ENCODE measurements around the gene HSPB8. TPM values are rescaled to one million over a fixed set of nuclear protein-coding genes. Genes with fewer than 3 reads are reported as not detected.

Gene HSPB8
- polyA plus RNA-seq, 1 donor from 2014 or later = not detected

- H3K9me3 ChIP-seq (ENCODE audit: low read length) = no peaks in the 10 kb centered on the region
- H3K9me2 ChIP-seq (ENCODE audit: insufficient read depth, low read length) = no peaks in the 10 kb centered on the region
- H3K27ac ChIP-seq (ENCODE audit: low read length) = no peak overlapping the region
- no peak overlapping the region for H3K9ac ChIP-seq (ENCODE audit: low read length)
- H2AFZ ChIP-seq (ENCODE audit: low read depth, low read length) = no peak overlapping the region
- peak overlapping the region; percentile 16 for H3K4me3 ChIP-seq (ENCODE audit: low read length)
- TF ChIP-seq SMC3 (conservative IDR thresholded peaks at IDR 0.05; ENCODE audit: poor library complexity) = no peak
- no peak for TF ChIP-seq MXI1 (conservative IDR thresholded peaks at IDR 0.05; ENCODE audit: poor library complexity, severe bottlenecking)
- TF ChIP-seq RAD21 (conservative IDR thresholded peaks at IDR 0.05) = no peak
- no peak for TF ChIP-seq EZH2 (IDR thresholded peaks at IDR 0.05; ENCODE audit: borderline replicate concordance, insufficient read depth, low read length, poor library complexity, severe bottlenecking)
- TF ChIP-seq CTCF (IDR thresholded peaks at IDR 0.05; ENCODE audit: poor library complexity, severe bottlenecking) = no peak
- no peak for TF ChIP-seq EP300 (conservative IDR thresholded peaks at IDR 0.05; ENCODE audit: poor library complexity, severe bottlenecking)
- no peak for TF ChIP-seq TAF1 (IDR thresholded peaks at IDR 0.05; ENCODE audit: low read depth)
- TF ChIP-seq POLR2AphosphoS5 (IDR thresholded peaks at IDR 0.05) = no peak
- TF ChIP-seq REST (IDR thresholded peaks at IDR 0.05; ENCODE audit: borderline replicate concordance) = no peak
- H3F3A ChIP-seq (ENCODE audit: insufficient read depth, low read length, poor library complexity, severe bottlenecking) = no peaks in the 10 kb centered on the region
- H4K20me1 ChIP-seq (ENCODE audit: insufficient read depth) = no peaks in the 10 kb centered on the region
- H3K27me3 ChIP-seq (ENCODE audit: insufficient read depth, low read depth, low read length) = no peaks in the 10 kb centered on the region
- no peaks in the 10 kb centered on the region for H3K79me2 ChIP-seq (replicated peaks; ENCODE audit: insufficient read depth, low read length)
- H3K36me3 ChIP-seq (ENCODE audit: insufficient read depth, low read length) = no peaks in the 10 kb centered on the region
- H3K4me2 ChIP-seq (ENCODE audit: low read length) = no peak overlapping the region
Observed at GRCh38 chr12:119229837-119230236, 51.1 kb downstream of the HSPB8 start.

GRCh38 chr12:119230807-119231206, 52.1 kb downstream of the HSPB8 start:
- H3K9ac ChIP-seq (ENCODE audit: low read length) = no peak overlapping the region
- H3K9me2 ChIP-seq (ENCODE audit: insufficient read depth, low read length) = no peaks in the 10 kb centered on the region
- H3K9me3 ChIP-seq (ENCODE audit: low read length) = no peaks in the 10 kb centered on the region
- H4K20me1 ChIP-seq (ENCODE audit: insufficient read depth) = no peaks in the 10 kb centered on the region
- TF ChIP-seq TAF1 (IDR thresholded peaks at IDR 0.05; ENCODE audit: low read depth) (no peak), REST (IDR thresholded peaks at IDR 0.05; ENCODE audit: borderline replicate concordance) (no peak), CTCF (IDR thresholded peaks at IDR 0.05; ENCODE audit: poor library complexity, severe bottlenecking) (no peak)
- H3K79me2 ChIP-seq (replicated peaks; ENCODE audit: insufficient read depth, low read length) = no peaks in the 10 kb centered on the region
- H3K27ac ChIP-seq (ENCODE audit: low read length) = no peak overlapping the region
- no peak overlapping the region for H3K4me3 ChIP-seq (ENCODE audit: low read length)
- H3K36me3 ChIP-seq (ENCODE audit: insufficient read depth, low read length) = no peaks in the 10 kb centered on the region
- no peaks in the 10 kb centered on the region for H3F3A ChIP-seq (ENCODE audit: insufficient read depth, low read length, poor library complexity, severe bottlenecking)
- no peak overlapping the region for H2AFZ ChIP-seq (ENCODE audit: low read depth, low read length)
- no peaks in the 10 kb centered on the region for H3K27me3 ChIP-seq (ENCODE audit: insufficient read depth, low read depth, low read length)
- no peak overlapping the region for H3K4me2 ChIP-seq (ENCODE audit: low read length)
